ENCODE measurements around the gene PLIN5.
A peak's percentile ranks its signal among the peaks of the same experiment; 100 is the strongest.

Gene PLIN5, protein sequence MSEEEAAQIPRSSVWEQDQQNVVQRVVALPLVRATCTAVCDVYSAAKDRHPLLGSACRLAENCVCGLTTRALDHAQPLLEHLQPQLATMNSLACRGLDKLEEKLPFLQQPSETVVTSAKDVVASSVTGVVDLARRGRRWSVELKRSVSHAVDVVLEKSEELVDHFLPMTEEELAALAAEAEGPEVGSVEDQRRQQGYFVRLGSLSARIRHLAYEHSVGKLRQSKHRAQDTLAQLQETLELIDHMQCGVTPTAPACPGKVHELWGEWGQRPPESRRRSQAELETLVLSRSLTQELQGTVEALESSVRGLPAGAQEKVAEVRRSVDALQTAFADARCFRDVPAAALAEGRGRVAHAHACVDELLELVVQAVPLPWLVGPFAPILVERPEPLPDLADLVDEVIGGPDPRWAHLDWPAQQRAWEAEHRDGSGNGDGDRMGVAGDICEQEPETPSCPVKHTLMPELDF

DNA sequence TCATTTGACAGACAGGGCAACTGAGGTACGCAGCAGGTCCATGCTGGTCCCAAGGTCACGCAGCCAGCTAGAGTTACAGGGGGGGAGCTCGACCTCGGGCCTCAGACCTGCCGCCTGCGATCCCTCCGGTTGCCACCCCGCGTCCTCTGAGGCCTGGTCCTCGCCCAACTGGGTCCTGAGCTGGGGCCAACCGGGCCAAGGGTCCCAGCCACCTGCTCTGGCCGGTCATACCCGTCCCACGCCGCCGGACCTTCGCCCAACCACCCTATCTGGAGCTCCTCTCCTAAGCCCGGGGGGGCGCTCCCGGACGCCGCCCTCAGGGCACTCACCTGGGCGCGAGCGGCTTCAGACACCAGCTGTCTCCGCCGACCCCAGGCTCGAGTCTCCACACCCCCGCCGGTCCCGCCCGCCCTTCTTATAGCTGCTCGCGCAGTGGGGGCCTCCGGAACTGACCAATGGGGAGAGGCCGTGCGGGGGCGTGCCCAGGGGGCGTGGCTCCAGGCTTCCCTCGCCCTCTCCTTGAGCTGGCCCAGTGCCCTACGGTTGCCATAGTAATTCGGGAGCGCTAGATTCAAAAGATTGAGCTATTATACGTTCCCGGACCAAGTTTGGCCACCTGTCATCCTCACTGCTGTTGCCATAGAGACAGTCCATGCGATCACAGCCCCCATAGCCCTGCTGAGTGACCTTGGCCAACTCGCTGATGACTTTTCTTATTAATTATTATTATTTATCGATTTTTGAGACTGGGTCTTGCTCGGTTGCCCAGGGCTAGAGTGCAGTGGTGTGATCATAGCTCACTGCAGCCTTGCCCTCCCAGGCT is at the start of gene PLIN5:
Gene PLIN5 (minus strand): TSS at position 389 of the 823 bp plus-strand sequence. CDS start 1,150 bp downstream, outside the sequence.
- TF ChIP-seq, protein P1, sequence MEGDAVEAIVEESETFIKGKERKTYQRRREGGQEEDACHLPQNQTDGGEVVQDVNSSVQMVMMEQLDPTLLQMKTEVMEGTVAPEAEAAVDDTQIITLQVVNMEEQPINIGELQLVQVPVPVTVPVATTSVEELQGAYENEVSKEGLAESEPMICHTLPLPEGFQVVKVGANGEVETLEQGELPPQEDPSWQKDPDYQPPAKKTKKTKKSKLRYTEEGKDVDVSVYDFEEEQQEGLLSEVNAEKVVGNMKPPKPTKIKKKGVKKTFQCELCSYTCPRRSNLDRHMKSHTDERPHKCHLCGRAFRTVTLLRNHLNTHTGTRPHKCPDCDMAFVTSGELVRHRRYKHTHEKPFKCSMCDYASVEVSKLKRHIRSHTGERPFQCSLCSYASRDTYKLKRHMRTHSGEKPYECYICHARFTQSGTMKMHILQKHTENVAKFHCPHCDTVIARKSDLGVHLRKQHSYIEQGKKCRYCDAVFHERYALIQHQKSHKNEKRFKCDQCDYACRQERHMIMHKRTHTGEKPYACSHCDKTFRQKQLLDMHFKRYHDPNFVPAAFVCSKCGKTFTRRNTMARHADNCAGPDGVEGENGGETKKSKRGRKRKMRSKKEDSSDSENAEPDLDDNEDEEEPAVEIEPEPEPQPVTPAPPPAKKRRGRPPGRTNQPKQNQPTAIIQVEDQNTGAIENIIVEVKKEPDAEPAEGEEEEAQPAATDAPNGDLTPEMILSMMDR (IDR thresholded peaks at IDR 0.05; ENCODE audit: insufficient read depth, low read depth, low read length, missing control alignments): no peak
- DNase-seq (ENCODE audit: low read depth): peak; percentile 63
- no peak within 1 kb of the TSS for H3K4me3 ChIP-seq (ENCODE audit: low read depth, low read length)

DNA sequence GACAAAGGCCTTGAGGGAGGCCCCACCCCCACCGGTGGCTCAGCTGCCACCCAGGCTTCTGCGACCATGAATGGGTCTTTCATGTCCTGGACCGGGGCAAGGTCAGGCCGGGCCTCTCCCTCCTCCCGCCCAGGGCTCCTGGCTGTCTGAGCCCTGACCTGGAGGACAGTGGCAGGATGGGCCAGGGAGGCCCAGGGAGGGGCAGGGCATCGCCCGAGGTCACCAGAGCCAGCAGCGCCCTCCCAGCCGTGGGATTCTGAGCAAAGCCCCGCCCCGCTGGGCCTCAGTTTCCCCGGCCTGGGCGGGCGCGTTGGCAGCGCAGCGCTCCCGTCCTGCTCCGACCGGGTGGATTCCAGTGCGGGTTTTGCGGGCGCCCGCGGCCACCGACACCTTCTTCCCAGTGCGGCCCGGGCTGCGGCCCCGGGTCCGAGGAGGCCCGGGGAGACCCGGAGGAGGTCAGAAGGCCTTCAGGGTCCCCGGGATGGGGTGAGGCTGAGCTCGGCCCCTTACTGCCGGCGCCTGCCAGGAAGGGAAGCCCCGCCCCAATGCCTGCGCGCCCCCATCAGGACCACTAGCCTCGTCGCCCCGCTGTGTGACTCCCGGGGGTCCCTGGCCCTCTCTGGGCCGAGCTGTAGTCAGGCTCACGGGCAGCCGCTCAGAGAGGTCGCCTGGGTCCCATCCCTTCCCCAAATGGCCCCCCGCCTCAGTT is 49.1 kb upstream of the PLIN5 start:
- TF ChIP-seq, protein P1 (IDR thresholded peaks at IDR 0.05; ENCODE audit: insufficient read depth, low read depth, low read length, missing control alignments): no peak
- no peak overlapping the region for H3K4me3 ChIP-seq (ENCODE audit: low read depth, low read length)
- DNase-seq (ENCODE audit: low read depth): peak; percentile 35

DNA sequence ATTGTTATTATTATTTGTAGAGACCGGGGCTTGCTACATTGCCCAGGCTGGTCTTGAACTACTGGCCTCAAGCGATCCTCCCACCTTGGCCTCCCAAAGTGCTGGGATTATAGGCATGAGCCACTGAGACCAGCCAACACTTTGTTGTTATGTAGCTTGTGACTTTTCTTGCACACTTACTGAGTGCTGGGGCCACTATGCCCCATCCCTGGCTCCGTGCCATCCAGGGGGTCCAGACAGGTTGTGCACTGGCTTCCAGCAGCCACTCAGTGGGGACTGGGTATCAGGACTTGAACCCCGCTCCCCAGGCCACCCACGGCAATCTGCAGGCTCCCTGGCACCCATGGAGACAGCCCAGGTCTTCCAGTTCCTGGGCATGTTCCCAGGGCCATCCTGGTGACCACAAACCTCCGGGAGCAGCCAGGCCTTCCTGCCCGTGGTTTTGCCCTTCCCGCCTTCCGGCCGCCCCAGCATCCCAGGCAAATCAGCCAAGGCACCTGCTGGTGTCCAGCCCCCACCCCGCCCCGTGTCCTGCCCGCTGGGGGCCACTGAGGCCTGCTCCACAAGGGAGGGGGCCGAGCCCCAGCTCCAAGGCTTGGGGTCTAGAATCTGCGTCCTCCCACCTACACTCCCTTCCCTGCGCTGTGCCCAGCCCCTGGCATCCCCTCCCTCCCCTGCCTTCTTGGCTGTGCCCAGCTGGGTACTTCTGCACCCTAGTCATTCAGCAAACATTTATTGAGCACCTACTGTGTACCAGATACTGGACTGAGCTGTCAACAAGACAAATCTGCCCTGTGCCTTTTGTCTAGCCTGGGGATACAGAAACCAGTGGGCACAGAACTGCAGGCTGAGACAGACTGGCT is 48.2 kb upstream of the PLIN5 start:
- TF ChIP-seq, protein P1 (IDR thresholded peaks at IDR 0.05; ENCODE audit: insufficient read depth, low read depth, low read length, missing control alignments): no peak
- DNase-seq (ENCODE audit: low read depth): no peak
- no peak overlapping the region for H3K4me3 ChIP-seq (ENCODE audit: low read depth, low read length)

DNA sequence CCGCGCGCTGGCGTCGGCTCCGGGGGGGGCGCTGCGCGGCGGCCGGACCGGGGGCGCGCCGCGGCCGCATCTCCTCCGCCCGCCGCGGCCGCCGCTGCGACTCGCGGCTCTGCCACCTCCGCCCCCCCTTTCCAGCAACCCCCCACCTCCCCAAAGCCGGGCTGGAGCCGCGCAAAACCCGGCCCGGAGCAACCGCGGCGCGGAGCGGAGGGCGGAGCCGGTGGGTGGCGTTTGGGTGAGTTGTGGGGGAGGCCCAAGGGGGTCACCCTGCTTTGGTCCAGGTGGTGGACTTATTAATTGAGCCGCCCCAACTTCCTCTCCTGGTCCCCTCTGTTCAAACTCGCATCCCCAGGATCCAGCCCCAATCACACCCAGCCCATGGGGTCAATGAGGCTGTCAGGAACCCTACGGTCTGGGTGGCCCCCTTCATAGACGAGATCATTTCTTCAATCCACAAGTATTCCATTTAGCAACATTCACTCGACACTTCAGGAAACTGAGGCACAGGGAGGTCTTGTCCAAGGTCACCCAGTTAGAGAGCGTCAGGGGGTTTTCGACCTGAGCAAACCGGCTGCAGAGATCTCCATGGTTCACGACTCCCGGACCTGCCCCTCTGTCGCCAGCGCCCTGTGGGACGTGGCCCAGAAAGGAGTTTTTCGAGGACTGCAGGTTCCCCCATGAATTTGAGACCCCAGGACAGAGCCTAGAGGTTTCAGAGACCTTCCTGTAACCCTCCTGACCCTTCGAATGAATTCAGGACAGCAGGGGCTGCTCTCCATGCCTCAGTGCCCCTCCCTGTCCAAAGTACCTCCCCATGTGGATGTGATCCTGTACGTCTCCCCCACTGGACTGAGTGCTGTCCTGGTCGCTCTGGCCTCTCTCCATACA is 46.9 kb upstream of the PLIN5 start:
- no peak for DNase-seq (ENCODE audit: low read depth)
- TF ChIP-seq, protein P1 (IDR thresholded peaks at IDR 0.05; ENCODE audit: insufficient read depth, low read depth, low read length, missing control alignments): no peak
- H3K4me3 ChIP-seq (ENCODE audit: low read depth, low read length): no peak overlapping the region

DNA sequence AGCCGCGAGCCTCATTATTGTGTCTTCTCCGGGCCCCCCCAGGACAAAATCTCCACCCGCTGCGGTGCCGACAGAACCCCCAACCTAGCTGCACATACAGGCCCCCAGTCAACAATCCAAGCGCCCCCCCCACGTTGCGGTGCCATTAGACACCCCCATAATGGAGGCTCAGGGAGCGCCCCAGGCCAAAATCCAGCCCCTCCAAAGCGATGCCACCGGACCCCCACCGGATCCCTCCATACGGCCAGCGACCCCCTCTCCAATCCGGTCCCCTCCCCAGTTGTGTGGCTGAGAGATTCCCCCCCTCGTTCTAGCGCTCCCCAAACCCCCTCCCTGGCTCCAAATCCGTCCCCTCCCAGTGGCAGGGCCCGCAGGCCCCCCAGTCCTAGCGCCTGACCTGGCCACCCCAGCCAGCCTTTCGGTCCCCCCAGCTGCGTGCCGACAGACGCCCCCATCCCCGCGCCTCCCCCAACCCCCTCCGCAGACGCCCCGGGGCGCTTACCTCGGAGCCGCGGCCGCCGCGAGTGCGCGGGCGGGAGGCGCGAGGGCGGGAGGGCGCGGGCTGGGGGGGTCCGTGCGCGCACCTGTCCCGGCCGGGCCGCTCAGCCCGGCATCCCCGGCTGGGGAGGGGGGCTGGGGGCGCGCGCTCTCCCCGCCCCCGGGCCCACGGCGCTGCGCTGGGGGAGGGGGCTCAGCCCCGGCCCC is 46.1 kb upstream of the PLIN5 start:
- DNase-seq (ENCODE audit: low read depth): no peak
- TF ChIP-seq, protein P1 (IDR thresholded peaks at IDR 0.05; ENCODE audit: insufficient read depth, low read depth, low read length, missing control alignments): no peak
- H3K4me3 ChIP-seq (ENCODE audit: low read depth, low read length): no peak overlapping the region
